SK-N-SH (cell line): ENCODE measurements around the gene PRG2.

Experiments
- CHD2 ChIP-seq: fragments of 150-350 bp; IDR thresholded peaks from 2 replicates; pipeline ENCODE4 v1.6.1; 2018; ENCODE audit warnings: low read length; ENCODE audit not compliant: partially characterized antibody
- CTCF ChIP-seq: fragments of 200-600 bp; sonication (generic); IDR thresholded peaks from 2 replicates; pipeline ENCODE4 v1.6.1; 2017; ENCODE audit warnings: antibody characterized with exemption, mild to moderate bottlenecking, moderate library complexity
- EP300 ChIP-seq, 2 experiments: IDR thresholded peaks; 2 replicates each; pipeline versions ENCODE4 v1.4.0 to v1.6.1; 2012; ENCODE audit warnings: borderline replicate concordance in 1 of 2, low read depth in 1 of 2, low read length in 1 of 2
- GABPA ChIP-seq: IDR thresholded peaks from 2 replicates; pipeline ENCODE4 v1.4.0; 2012; ENCODE audit warnings: low read depth, mild to moderate bottlenecking
- MXI1 ChIP-seq: IDR thresholded peaks from 2 replicates; pipeline ENCODE4 v1.6.1; 2012; ENCODE audit warnings: mild to moderate bottlenecking, low read depth, low read length, improper control_type of control experiment
- NFIC ChIP-seq: IDR thresholded peaks from 2 replicates; pipeline ENCODE4 v1.4.0; 2012; ENCODE audit warnings: borderline replicate concordance
- PBX3 ChIP-seq: IDR thresholded peaks from 2 replicates; pipeline ENCODE4; 2012
- POLR2AphosphoS5 ChIP-seq: IDR thresholded peaks from 2 replicates; pipeline ENCODE4 v1.6.1; 2012; ENCODE audit warnings: low read depth, low read length
- REST ChIP-seq: IDR thresholded peaks from 2 replicates; pipeline ENCODE4 v1.6.1; 2012; ENCODE audit warnings: mild to moderate bottlenecking, low read depth, low read length, moderate library complexity
- TEAD4 ChIP-seq: IDR thresholded peaks from 2 replicates; pipeline ENCODE4 v1.4.0; 2012; ENCODE audit warnings: mild to moderate bottlenecking, borderline replicate concordance; ENCODE audit not compliant: insufficient read depth
- YY1 ChIP-seq: IDR thresholded peaks from 2 replicates; pipeline ENCODE4 v1.4.0; 2012; ENCODE audit warnings: low read depth, mild to moderate bottlenecking

- TF ChIP-seq CTCF: no peak
- TF ChIP-seq POLR2AphosphoS5: no peak
- TF ChIP-seq YY1: no peak
- TF ChIP-seq TEAD4: no peak
- no peak for TF ChIP-seq EP300 (IDR thresholded peaks at IDR 0.05; ENCODE audit: borderline replicate concordance in 1 of 2, low read depth in 1 of 2, low read length in 1 of 2)
- TF ChIP-seq PBX3: no peak
- no peak for TF ChIP-seq CHD2
- TF ChIP-seq REST: no peak
- no peak for TF ChIP-seq MXI1
- no peak for TF ChIP-seq GABPA
- no peak for TF ChIP-seq NFIC
Measured at GRCh38 chr11:57399972-57400578, 9.6 kb upstream of the PRG2 start.
